C4-2B (cell line): ENCODE measurements around the gene TSEN54.
A peak's percentile ranks its signal among the peaks of the same experiment; 100 is the strongest.

Source experiments
- H3K27ac ChIP-seq: fragments of 450-650 bp; 2 replicates; pipeline ENCODE4 v1.5.1; 2017
- CTCF ChIP-seq: fragments of 450-650 bp; conservative IDR thresholded peaks from 2 replicates; pipeline ENCODE4 v1.5.1; 2017; ENCODE audit warnings: mild to moderate bottlenecking
- ZFX ChIP-seq: fragments of 450-650 bp; IDR thresholded peaks from 2 replicates; pipeline ENCODE4 v1.6.1; 2017

Gene TSEN54

GRCh38 chr17:75526555-75527270 is 10.4 kb downstream of the TSEN54 start:
- TF ChIP-seq CTCF (no peak), ZFX (no peak)
- H3K27ac ChIP-seq, result peak overlapping the region; percentile 92

- no peak for TF ChIP-seq CTCF
- TF ChIP-seq ZFX, result no peak
- H3K27ac ChIP-seq, result no peak overlapping the region
Measured at GRCh38 chr17:75530837-75531720, 14.8 kb downstream of the TSEN54 start.

GRCh38 chr17:75531721-75532072 is 15.4 kb downstream of the TSEN54 start:
- TF ChIP-seq ZFX (no peak), CTCF (no peak)

GRCh38 chr17:75535119-75535537 is 18.8 kb downstream of the TSEN54 start:
- TF ChIP-seq CTCF (no peak), ZFX (no peak)
- H3K27ac ChIP-seq, result no peak overlapping the region

More at GRCh38 chr17:75531721-75532072, 15.4 kb downstream of the TSEN54 start:
- no peak overlapping the region for H3K27ac ChIP-seq

GRCh38 chr17:75535871-75536270 is 19.5 kb downstream of the TSEN54 start:
- no peak overlapping the region for H3K27ac ChIP-seq
- TF ChIP-seq ZFX, result no peak
- no peak for TF ChIP-seq CTCF

- no peak overlapping the region for H3K27ac ChIP-seq
- TF ChIP-seq ZFX (no peak), CTCF (no peak)
Measured at GRCh38 chr17:75536366-75536765, 20.0 kb downstream of the TSEN54 start.

GRCh38 chr17:75539967-75540729 is 23.8 kb downstream of the TSEN54 start:
- H3K27ac ChIP-seq, result no peak overlapping the region
- no peak for TF ChIP-seq CTCF
